HepG2 (cell line): ENCODE results near the gene IBTK. TPM values are rescaled to one million over a fixed set of nuclear protein-coding genes. Genes with fewer than 3 reads are reported as not detected.

Experiments
- ATAC-seq: fragments of 200-7000 bp; cut with Tn5 transposase; 3 replicates; pipeline ENCODE4 v1.9.1; 2020; ENCODE audit warnings: mild to moderate bottlenecking, moderate library complexity
- BruUV-seq: library from RNA; stranded (reverse); fragments of 400-500 nt; replicated peaks from 2 replicates; lab custom pipeline; 2021; lab: Mats Ljungman, UMichigan
- CTCF ChIA-PET: fragments of 300-600 bp; formaldehyde crosslinking; extraction: SDS; loops from one replicate; lab custom pipeline; 2021; ENCODE audit warnings: low total read pairs, inconsistent platforms, low intra/inter-chr PET ratio; lab: Yijun Ruan, JAX
- POLR2A ChIA-PET: fragments of 350-600 bp; sonication (Branson Sonifier 250); formaldehyde crosslinking; loops from one replicate; lab custom pipeline; 2020; ENCODE audit warnings: antibody characterized with exemption, inconsistent platforms; lab: Yijun Ruan, JAX
- DNase-seq: peaks from one replicate; pipeline ENCODE4 v3.0.0-alpha.2; 2015; ENCODE audit warnings: low spot score
- FAIRE-seq: peaks from 3 replicates; lab custom pipeline; 2011; peaks lifted over from hg19 to GRCh38; lab: Jason Lieb, UNC
- H2AFZ ChIP-seq: one replicate; pipeline ENCODE4 v1.6.1; 2011; ENCODE audit warnings: low read length, inconsistent platforms
- H3K27ac ChIP-seq: fragments of 300-600 bp; 3 replicates; pipeline ENCODE4 v1.8.0; 2011; ENCODE audit warnings: mixed run types, mild to moderate bottlenecking, mixed read lengths, low read length, inconsistent platforms; ENCODE audit not compliant: insufficient read depth; ENCODE audit errors: extremely low read length
- H3K27me3 ChIP-seq, 2 experiments: fragments of 200-600 bp in 1 of 2; 2 replicates in 1 of 2; 3 replicates in 1 of 2; pipeline versions ENCODE4 v1.6.0 to v1.8.0; 2011; ENCODE audit warnings: low read length in 2 of 2, mild to moderate bottlenecking in 2 of 2, moderate library complexity in 2 of 2, inconsistent platforms in 1 of 2; ENCODE audit not compliant: insufficient read depth in 2 of 2, control insufficient read depth in 1 of 2
- H3K36me3 ChIP-seq, 2 experiments: fragments of 200-600 bp in 1 of 2; replicated peaks in 1 of 2; 2 replicates in 1 of 2; 3 replicates in 1 of 2; pipeline versions ENCODE4 v1.5.1 to v1.8.0; 2011; ENCODE audit warnings: low read length in 2 of 2, inconsistent platforms in 1 of 2; ENCODE audit not compliant: insufficient read depth in 2 of 2, control insufficient read depth in 1 of 2
- H3K4me1 ChIP-seq: 2 replicates; pipeline ENCODE4 v1.5.1; 2012; ENCODE audit warnings: low read length, inconsistent platforms; ENCODE audit not compliant: insufficient read depth
- H3K4me2 ChIP-seq: 2 replicates; pipeline ENCODE4 v1.6.0; 2011; ENCODE audit warnings: low read depth, low read length, inconsistent platforms
- H3K4me3 ChIP-seq, 3 experiments: fragments of 200-600 bp in 1 of 3; sonication (generic), shearing (Covaris generic) in 1 of 3; replicated peaks in 1 of 3; 2 replicates each; pipeline ENCODE4 v1.5.1; 2011 to 2016; ENCODE audit warnings: low read length in 3 of 3, inconsistent platforms in 2 of 3, low read depth in 2 of 3, mild to moderate bottlenecking in 2 of 3, control low read depth in 1 of 3, mixed read lengths in 1 of 3; ENCODE audit not compliant: insufficient read depth in 1 of 3
- H3K79me2 ChIP-seq: one replicate; pipeline ENCODE4 v1.6.1; 2011; ENCODE audit warnings: low read length, inconsistent platforms; ENCODE audit not compliant: insufficient read depth
- H3K9ac ChIP-seq: 2 replicates; pipeline ENCODE4 v1.6.0; 2011; ENCODE audit warnings: mild to moderate bottlenecking, low read depth, low read length, inconsistent platforms; ENCODE audit not compliant: insufficient read depth
- H3K9me3 ChIP-seq: 2 replicates; pipeline ENCODE4 v1.5.1; 2012; ENCODE audit warnings: mild to moderate bottlenecking, low read length
- H4K20me1 ChIP-seq: 2 replicates; pipeline ENCODE4 v1.6.0; 2011; ENCODE audit warnings: inconsistent platforms, mild to moderate bottlenecking, low read length, moderate library complexity; ENCODE audit not compliant: insufficient read depth
- DDIT3 ChIP-seq: sonication (generic); formaldehyde crosslinking; IDR thresholded peaks from 2 replicates; pipeline ENCODE4 v1.4.0; 2020; ENCODE audit warnings: mild to moderate bottlenecking, missing genetic modification reagents
- MAFK ChIP-seq, 2 experiments: IDR thresholded peaks in 1 of 2; conservative IDR thresholded peaks in 1 of 2; 2 replicates each; pipeline ENCODE4 v1.6.1; 2011; ENCODE audit warnings: improper control_type of control experiment in 2 of 2, low read length in 2 of 2
- NFIB ChIP-seq: sonication (generic); formaldehyde crosslinking; IDR thresholded peaks from 2 replicates; pipeline ENCODE4 v1.9.0; 2021; ENCODE audit warnings: missing genetic modification reagents, mild to moderate bottlenecking, borderline replicate concordance
- PBX3 ChIP-seq: sonication (generic); formaldehyde crosslinking; IDR thresholded peaks from 2 replicates; pipeline ENCODE4 v1.8.1; 2023; ENCODE audit warnings: missing genetic modification reagents, inconsistent platforms, borderline replicate concordance
- ZNF331 ChIP-seq: sonication (generic); formaldehyde crosslinking; IDR thresholded peaks from 2 replicates; pipeline ENCODE4 v1.4.0; 2020; ENCODE audit warnings: missing genetic modification reagents
- ZNF710 ChIP-seq: sonication (generic); formaldehyde crosslinking; IDR thresholded peaks from 2 replicates; pipeline ENCODE4 v1.5.0; 2020; ENCODE audit warnings: mild to moderate bottlenecking, missing genetic modification reagents, borderline replicate concordance
- ZNF816 ChIP-seq: sonication (generic); formaldehyde crosslinking; IDR thresholded peaks from 2 replicates; pipeline ENCODE4 v1.8.0; 2022; ENCODE audit warnings: missing genetic modification reagents, mild to moderate bottlenecking, borderline replicate concordance
- WGBS: methylation state at CpG from one replicate; pipeline ENCODE4 v1.1.6; 2017; ENCODE audit warnings: low lambda C conversion rate; 5-methylcytosine and 5-hydroxymethylcytosine counted together
- in situ Hi-C: cut with HindIII; loops from 2 replicates; pipeline ENCODE4 v1.10.0; 2017; ENCODE audit warnings: low pct_unique_long_range_greater_than_20kb; ENCODE audit not compliant: extremely low pct_ligation_motif_present
- intact Hi-C: fragments of 100-400 bp; cut with micrococcal nuclease; formaldehyde crosslinking; loops from one replicate; pipeline ENCODE4 v1.10.0; 2022; ENCODE audit not compliant: unreplicated experiment
- polyA plus RNA-seq, 8 experiments: library from polyadenylated mRNA; depleted of rRNA in 3 of 8; stranded (reverse) in 7 of 8; unstranded in 1 of 8; fragments of >200 nt; fragmentation: Illumina TruSeq in 4 of 8; extraction: Trizol in 4 of 8; gene quantifications; 2 replicates each; pipeline versions ENCODE4 v1.2.1 to v1.2.3, GENCODE V29; 2011 to 2016; ENCODE audit warnings: low read depth in 4 of 8, missing spikeins in 1 of 8, mixed read lengths in 1 of 8; ENCODE audit not compliant: insufficient read depth in 1 of 8
- total RNA-seq, 5 experiments: library from RNA; depleted of rRNA; stranded (reverse); fragments of >200 nt; fragmentation: Illumina TruSeq; extraction: Trizol; gene quantifications; 2 replicates each; pipeline ENCODE4 v1.2.3, GENCODE V29; 2016; ENCODE audit warnings: low read depth in 1 of 5
- TF ChIP-seq, protein P1 (sequence below): sonication (generic); formaldehyde crosslinking; IDR thresholded peaks from 2 replicates; pipeline ENCODE4 v1.4.0; 2020; ENCODE audit warnings: mild to moderate bottlenecking, missing genetic modification reagents

IBTK gene
- total and polyA plus RNA-seq, 2 of the 13 experiments (the other 11 are each of a cell fraction or from before 2014, with no cell fraction given) = 23.8 to 60.0 TPM

- ChIA-PET CTCF (no interaction called here), POLR2A (no interaction called here)
- in situ Hi-C loops (no loop called here), intact Hi-C loops (no loop called here)
- TF ChIP-seq, protein P1, sequence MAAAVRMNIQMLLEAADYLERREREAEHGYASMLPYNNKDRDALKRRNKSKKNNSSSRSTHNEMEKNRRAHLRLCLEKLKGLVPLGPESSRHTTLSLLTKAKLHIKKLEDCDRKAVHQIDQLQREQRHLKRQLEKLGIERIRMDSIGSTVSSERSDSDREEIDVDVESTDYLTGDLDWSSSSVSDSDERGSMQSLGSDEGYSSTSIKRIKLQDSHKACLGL (CRISPR knock-in tag) = no peak
- TF ChIP-seq NFIB (CRISPR knock-in tag) (no peak), ZNF710 (no peak), ZNF816 (CRISPR knock-in tag) (no peak), MAFK (conservative IDR thresholded peaks at IDR 0.05 in 1 of 2, IDR thresholded peaks at IDR 0.05 in 1 of 2; ENCODE audit: low read length in 2 of 2) (no peak), PBX3 (CRISPR knock-in tag) (no peak), DDIT3 (CRISPR knock-in tag) (no peak), ZNF331 (CRISPR knock-in tag) (no peak)
- no TSS peak for BruUV-seq
- ATAC-seq (no peak), DNase-seq (no peak), FAIRE-seq (no peak)
- Histone ChIP-seq H3K36me3 (peaks cover 8 to 60% of the 10 kb centered on the region in 2 experiments), H3K79me2 (no peaks in the 10 kb centered on the region), H3K4me3 (no peak overlapping the region), H3K27ac (no peak overlapping the region), H4K20me1 (no peaks in the 10 kb centered on the region), H3K4me2 (no peak overlapping the region), H3K9ac (no peak overlapping the region), H3K9me3 (no peaks in the 10 kb centered on the region), H2AFZ (no peak overlapping the region), H3K4me1 (no peaks in the 10 kb centered on the region), H3K27me3 (no peaks in the 10 kb centered on the region)
- whole genome bisulfite sequencing = 98% methylated on average over 4 of the region's 4 CpGs
These were observed 38.6 kb downstream of the IBTK start for GRCh38 chr6:82208913-82209312.
